B cell (primary cell): ENCODE results near the gene PPP2R5E.

Source experiments
- EZH2 ChIP-seq: IDR thresholded peaks from 2 replicates; pipeline ENCODE4 v1.6.1; 2012; ENCODE audit warnings: borderline replicate concordance, low read depth, mild to moderate bottlenecking, moderate library complexity, low read length; ENCODE audit not compliant: insufficient read depth, poor library complexity, severe bottlenecking
- TF ChIP-seq, protein P1 (sequence below): fragments of 200-600 bp; IDR thresholded peaks from one replicate; pipeline ENCODE4 v1.8.0; 2022; ENCODE audit warnings: antibody characterized with exemption, mild to moderate bottlenecking

DNA sequence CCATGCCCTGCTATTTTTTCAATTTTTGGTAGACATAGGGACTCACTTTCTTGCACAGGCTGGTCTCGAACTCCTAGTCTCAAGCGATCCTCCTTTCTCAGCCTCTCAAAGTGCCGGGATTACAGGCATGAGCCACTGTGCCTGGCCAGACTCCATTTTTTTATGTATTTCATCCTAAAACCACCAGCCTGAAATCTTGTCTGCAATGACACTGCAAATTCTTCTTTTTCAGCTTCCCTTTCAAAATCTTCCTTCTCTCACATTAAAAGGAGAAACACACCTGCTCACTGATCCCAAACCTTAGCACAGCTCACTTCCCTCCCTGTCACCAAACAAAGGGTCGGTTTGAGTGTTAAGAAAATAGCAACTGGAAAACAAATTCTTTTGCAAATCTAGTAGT, 62.6 kb downstream of the PPP2R5E start:
- TF ChIP-seq, protein P1, sequence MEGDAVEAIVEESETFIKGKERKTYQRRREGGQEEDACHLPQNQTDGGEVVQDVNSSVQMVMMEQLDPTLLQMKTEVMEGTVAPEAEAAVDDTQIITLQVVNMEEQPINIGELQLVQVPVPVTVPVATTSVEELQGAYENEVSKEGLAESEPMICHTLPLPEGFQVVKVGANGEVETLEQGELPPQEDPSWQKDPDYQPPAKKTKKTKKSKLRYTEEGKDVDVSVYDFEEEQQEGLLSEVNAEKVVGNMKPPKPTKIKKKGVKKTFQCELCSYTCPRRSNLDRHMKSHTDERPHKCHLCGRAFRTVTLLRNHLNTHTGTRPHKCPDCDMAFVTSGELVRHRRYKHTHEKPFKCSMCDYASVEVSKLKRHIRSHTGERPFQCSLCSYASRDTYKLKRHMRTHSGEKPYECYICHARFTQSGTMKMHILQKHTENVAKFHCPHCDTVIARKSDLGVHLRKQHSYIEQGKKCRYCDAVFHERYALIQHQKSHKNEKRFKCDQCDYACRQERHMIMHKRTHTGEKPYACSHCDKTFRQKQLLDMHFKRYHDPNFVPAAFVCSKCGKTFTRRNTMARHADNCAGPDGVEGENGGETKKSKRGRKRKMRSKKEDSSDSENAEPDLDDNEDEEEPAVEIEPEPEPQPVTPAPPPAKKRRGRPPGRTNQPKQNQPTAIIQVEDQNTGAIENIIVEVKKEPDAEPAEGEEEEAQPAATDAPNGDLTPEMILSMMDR, result no peak
- no peak for TF ChIP-seq EZH2
